Panc1 (cell line): Measurements from ENCODE around the gene SLC38A5. TPM values are rescaled to one million over a fixed set of nuclear protein-coding genes. Genes with fewer than 3 reads are reported as not detected.

Experiments
- ATAC-seq: fragments of 200-7000 bp; cut with Tn5 transposase; 2 replicates; pipeline ENCODE4 v1.9.1; 2020; ENCODE audit warnings: mild to moderate bottlenecking, moderate library complexity
- BruUV-seq: library from RNA; stranded (reverse); fragments of 400-500 nt; replicated peaks from 2 replicates; lab custom pipeline; 2021; lab: Mats Ljungman, UMichigan
- CTCF ChIA-PET: fragments of 300-600 bp; sonication (Branson Sonifier 250); formaldehyde crosslinking; loops from one replicate; lab custom pipeline; 2022; ENCODE audit warnings: antibody characterized with exemption; lab: Charles Lee
- POLR2A ChIA-PET: fragments of 300-600 bp; sonication (Branson Sonifier 250); formaldehyde crosslinking; loops from one replicate; lab custom pipeline; 2022; ENCODE audit warnings: antibody characterized with exemption; lab: Charles Lee
- DNase-seq: peaks from one replicate; pipeline ENCODE4 v3.0.0-alpha.2; 2010; ENCODE audit warnings: low read depth, low spot score
- H3K27ac ChIP-seq: 2 replicates; pipeline ENCODE4 v1.5.1; 2011; ENCODE audit warnings: mild to moderate bottlenecking, low read length, inconsistent platforms
- H3K27me3 ChIP-seq: fragments of 200-500 bp; sonication (Bioruptor generic); 2 replicates; pipeline ENCODE4 v1.6.0; 2014; ENCODE audit warnings: low read length, inconsistent platforms; ENCODE audit not compliant: control insufficient read depth, insufficient read depth
- H3K36me3 ChIP-seq: fragments of 200-500 bp; sonication (Bioruptor generic); 2 replicates; pipeline ENCODE4 v1.5.1; 2014; ENCODE audit warnings: inconsistent platforms, mild to moderate bottlenecking, low read length, moderate library complexity; ENCODE audit not compliant: control insufficient read depth, insufficient read depth
- H3K4me1 ChIP-seq: 2 replicates; pipeline ENCODE4 v1.5.1; 2011; ENCODE audit warnings: inconsistent platforms, mild to moderate bottlenecking, low read length, moderate library complexity; ENCODE audit not compliant: control insufficient read depth, insufficient read depth
- H3K4me3 ChIP-seq, 2 experiments: 2 replicates each; pipeline ENCODE4 v1.5.1; 2011 to 2012; ENCODE audit warnings: low read depth in 2 of 2, low read length in 2 of 2, mild to moderate bottlenecking in 2 of 2, inconsistent platforms in 1 of 2, moderate library complexity in 1 of 2
- H3K9me3 ChIP-seq: fragments of 200-500 bp; sonication (Bioruptor generic); 2 replicates; pipeline ENCODE4 v1.5.1; 2014; ENCODE audit warnings: low read depth, mild to moderate bottlenecking, inconsistent platforms, low read length, moderate library complexity; ENCODE audit not compliant: control insufficient read depth, insufficient read depth
- POLR2AphosphoS5 ChIP-seq: IDR thresholded peaks from 2 replicates; pipeline ENCODE4 v1.6.1; 2012; ENCODE audit warnings: mild to moderate bottlenecking, low read depth, low read length, moderate library complexity
- SIN3A ChIP-seq: IDR thresholded peaks from 2 replicates; pipeline ENCODE4 v1.6.1; 2012; ENCODE audit warnings: low read depth, mild to moderate bottlenecking, low read length, moderate library complexity, borderline replicate concordance; ENCODE audit not compliant: insufficient read depth
- TCF7L2 ChIP-seq: IDR thresholded peaks from 2 replicates; pipeline ENCODE4 v1.6.1; 2011; ENCODE audit warnings: mild to moderate bottlenecking, low read depth, low read length, inconsistent platforms
- in situ Hi-C: cut with HindIII; loops from 2 replicates; pipeline ENCODE4 v1.10.0; 2016; ENCODE audit warnings: low sequenced_read_pairs, low pct_unique_long_range_greater_than_20kb
- intact Hi-C: fragments of 100-400 bp; cut with micrococcal nuclease; formaldehyde crosslinking; loops from one replicate; pipeline ENCODE4 v1.10.0; 2022; ENCODE audit not compliant: unreplicated experiment
- total RNA-seq: library from RNA; stranded (reverse); gene quantifications from one replicate; pipeline ENCODE4 v1.2.1, GENCODE V29; 2021; ENCODE audit not compliant: unreplicated experiment
- TF ChIP-seq, protein P1 (sequence below), 2 experiments: IDR thresholded peaks; 2 replicates each; pipeline ENCODE4 v1.6.1; 2011 to 2012; ENCODE audit warnings: low read depth in 2 of 2, control low read depth in 1 of 2, low read length in 1 of 2, mild to moderate bottlenecking in 1 of 2, moderate library complexity in 1 of 2; ENCODE audit not compliant: insufficient read depth in 1 of 2
- TF ChIP-seq, protein P2 (sequence below): fragments of 450-650 bp; IDR thresholded peaks from 2 replicates; pipeline ENCODE4 v1.5.1; 2017; ENCODE audit warnings: mild to moderate bottlenecking

Gene SLC38A5
- total RNA-seq, 1 experiment from 2014 or later, result 1.1 TPM

DNA sequence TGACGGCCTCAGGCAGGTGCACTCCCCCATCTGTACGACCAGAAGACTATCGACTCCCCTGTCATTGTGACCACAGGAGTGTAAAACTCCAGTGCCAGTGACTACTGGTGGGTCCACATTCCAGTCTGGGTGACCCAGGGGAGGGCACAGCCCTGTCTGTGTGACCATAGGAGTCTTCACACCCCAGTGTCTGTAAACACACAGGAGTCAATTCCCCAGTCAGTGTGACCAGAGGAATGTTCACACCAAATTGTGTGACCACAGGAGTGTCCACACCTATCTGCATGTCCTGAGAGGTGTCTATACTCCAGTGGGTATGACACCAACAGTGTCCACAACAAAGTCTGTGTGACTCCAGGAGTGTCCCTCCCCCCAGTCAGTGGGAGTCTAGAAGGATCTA lies 18.0 kb upstream of the SLC38A5 start:
- no peak for DNase-seq
- H3K9me3 ChIP-seq, result no peaks in the 10 kb centered on the region
- H3K4me3 ChIP-seq, result no peak overlapping the region
- no peak overlapping the region for H3K27ac ChIP-seq
- POLR2A ChIA-PET, result no interaction called here
- H3K36me3 ChIP-seq, result peaks cover 4% of the 10 kb centered on the region
- H3K27me3 ChIP-seq, result no peaks in the 10 kb centered on the region
- no peak for TF ChIP-seq TCF7L2
- in situ Hi-C loops (no loop called here), intact Hi-C loops (no loop called here)
- no peak for ATAC-seq
- no peaks in the 10 kb centered on the region for H3K4me1 ChIP-seq
- BruUV-seq, result no TSS peak
- CTCF ChIA-PET, result no interaction called here

DNA sequence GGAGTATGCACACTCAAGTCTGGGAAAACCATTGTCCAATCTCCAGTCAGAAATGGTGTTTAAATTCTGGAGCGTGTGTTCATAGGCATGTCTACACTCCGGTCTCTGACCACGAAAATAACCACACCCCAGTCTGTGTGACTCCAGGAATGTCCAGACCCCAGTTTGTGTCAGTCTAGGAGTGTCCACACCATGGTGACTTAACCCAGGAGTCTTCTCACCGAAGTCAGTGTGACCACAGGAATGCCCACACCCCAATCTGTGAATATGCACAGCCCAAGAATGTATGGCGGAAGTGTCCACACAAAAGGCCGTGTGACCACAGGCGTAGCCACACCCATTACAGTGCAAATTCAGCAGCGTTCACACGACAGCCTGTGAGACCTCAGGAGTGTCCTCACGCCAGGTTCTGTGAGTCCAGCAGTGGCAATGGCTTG lies 17.3 kb upstream of the SLC38A5 start:
- POLR2A ChIA-PET, result interaction anchor here (0.6 kb wide), 1 partner anchor 712 kb away, joined by 4 read pairs; no protein-coding TSS in a partner anchor
- Histone ChIP-seq H3K9me3 (no peaks in the 10 kb centered on the region), H3K27ac (no peak overlapping the region), H3K4me3 (no peak overlapping the region), H3K27me3 (no peaks in the 10 kb centered on the region), H3K36me3 (peaks cover 5% of the 10 kb centered on the region), H3K4me1 (no peaks in the 10 kb centered on the region)
- in situ Hi-C loops (no loop called here), intact Hi-C loops (no loop called here)
- TF ChIP-seq, protein P1, sequence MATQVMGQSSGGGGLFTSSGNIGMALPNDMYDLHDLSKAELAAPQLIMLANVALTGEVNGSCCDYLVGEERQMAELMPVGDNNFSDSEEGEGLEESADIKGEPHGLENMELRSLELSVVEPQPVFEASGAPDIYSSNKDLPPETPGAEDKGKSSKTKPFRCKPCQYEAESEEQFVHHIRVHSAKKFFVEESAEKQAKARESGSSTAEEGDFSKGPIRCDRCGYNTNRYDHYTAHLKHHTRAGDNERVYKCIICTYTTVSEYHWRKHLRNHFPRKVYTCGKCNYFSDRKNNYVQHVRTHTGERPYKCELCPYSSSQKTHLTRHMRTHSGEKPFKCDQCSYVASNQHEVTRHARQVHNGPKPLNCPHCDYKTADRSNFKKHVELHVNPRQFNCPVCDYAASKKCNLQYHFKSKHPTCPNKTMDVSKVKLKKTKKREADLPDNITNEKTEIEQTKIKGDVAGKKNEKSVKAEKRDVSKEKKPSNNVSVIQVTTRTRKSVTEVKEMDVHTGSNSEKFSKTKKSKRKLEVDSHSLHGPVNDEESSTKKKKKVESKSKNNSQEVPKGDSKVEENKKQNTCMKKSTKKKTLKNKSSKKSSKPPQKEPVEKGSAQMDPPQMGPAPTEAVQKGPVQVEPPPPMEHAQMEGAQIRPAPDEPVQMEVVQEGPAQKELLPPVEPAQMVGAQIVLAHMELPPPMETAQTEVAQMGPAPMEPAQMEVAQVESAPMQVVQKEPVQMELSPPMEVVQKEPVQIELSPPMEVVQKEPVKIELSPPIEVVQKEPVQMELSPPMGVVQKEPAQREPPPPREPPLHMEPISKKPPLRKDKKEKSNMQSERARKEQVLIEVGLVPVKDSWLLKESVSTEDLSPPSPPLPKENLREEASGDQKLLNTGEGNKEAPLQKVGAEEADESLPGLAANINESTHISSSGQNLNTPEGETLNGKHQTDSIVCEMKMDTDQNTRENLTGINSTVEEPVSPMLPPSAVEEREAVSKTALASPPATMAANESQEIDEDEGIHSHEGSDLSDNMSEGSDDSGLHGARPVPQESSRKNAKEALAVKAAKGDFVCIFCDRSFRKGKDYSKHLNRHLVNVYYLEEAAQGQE (IDR thresholded peaks at IDR 0.05; ENCODE audit: insufficient read depth in 1 of 2, low read depth in 2 of 2, low read length in 1 of 2), result no peak
- TF ChIP-seq SIN3A (no peak), TCF7L2 (no peak), POLR2AphosphoS5 (no peak)
- TF ChIP-seq, protein P2, sequence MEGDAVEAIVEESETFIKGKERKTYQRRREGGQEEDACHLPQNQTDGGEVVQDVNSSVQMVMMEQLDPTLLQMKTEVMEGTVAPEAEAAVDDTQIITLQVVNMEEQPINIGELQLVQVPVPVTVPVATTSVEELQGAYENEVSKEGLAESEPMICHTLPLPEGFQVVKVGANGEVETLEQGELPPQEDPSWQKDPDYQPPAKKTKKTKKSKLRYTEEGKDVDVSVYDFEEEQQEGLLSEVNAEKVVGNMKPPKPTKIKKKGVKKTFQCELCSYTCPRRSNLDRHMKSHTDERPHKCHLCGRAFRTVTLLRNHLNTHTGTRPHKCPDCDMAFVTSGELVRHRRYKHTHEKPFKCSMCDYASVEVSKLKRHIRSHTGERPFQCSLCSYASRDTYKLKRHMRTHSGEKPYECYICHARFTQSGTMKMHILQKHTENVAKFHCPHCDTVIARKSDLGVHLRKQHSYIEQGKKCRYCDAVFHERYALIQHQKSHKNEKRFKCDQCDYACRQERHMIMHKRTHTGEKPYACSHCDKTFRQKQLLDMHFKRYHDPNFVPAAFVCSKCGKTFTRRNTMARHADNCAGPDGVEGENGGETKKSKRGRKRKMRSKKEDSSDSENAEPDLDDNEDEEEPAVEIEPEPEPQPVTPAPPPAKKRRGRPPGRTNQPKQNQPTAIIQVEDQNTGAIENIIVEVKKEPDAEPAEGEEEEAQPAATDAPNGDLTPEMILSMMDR, result no peak
- ATAC-seq, result 0 out of 2 replicates have a peak, but pooled peaks have one; percentile 27
- CTCF ChIA-PET, result no interaction called here
- DNase-seq, result no peak
- BruUV-seq, result no TSS peak

DNA sequence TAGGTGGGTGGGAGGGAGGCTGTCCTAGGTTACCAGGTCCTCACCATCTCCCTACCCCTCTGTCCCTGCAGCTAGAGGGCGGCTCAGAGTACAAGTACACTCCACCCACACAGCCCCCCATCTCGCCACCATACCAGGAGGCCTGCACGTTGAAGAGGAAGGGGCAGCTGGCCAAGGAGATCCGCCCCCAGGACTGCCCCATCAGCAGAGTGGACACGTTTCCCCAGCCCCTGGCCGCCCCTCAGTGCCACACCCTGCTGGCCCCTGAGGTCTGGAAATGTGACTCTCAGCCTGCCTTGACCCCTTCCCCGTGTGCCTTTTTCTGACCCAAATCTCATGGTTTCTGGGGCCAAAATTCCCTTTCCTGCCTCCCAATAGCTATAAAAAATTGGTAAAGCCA lies 12.5 kb upstream of the SLC38A5 start:
- intact Hi-C loops, result no loop called here
- no peak for DNase-seq
- Histone ChIP-seq H3K27me3 (no peaks in the 10 kb centered on the region), H3K36me3 (peaks cover 5% of the 10 kb centered on the region), H3K4me1 (no peaks in the 10 kb centered on the region; the same call in 1 of the 2 replicates), H3K27ac (no peak overlapping the region), H3K9me3 (no peaks in the 10 kb centered on the region), H3K4me3 (no peak overlapping the region)
- TF ChIP-seq, protein P2, result no peak
- TF ChIP-seq SIN3A, result no peak
- TF ChIP-seq POLR2AphosphoS5, result no peak
- TF ChIP-seq TCF7L2, result no peak
- TF ChIP-seq, protein P1 (IDR thresholded peaks at IDR 0.05; ENCODE audit: insufficient read depth in 1 of 2, low read depth in 2 of 2, low read length in 1 of 2), result no peak
- no TSS peak for BruUV-seq
- in situ Hi-C loops, result no loop called here
- CTCF ChIA-PET, result no interaction called here
- POLR2A ChIA-PET, result no interaction called here
- ATAC-seq, result no peak
